Sigmoid colon (tissue), 4 donors: ENCODE results near the gene RPH3AL.

ENCODE experiments used
- POLR2A ChIP-seq, 2 donors: fragments of 450-650 bp; IDR thresholded peaks; one replicate each; pipeline ENCODE4 v1.6.1; 2016; ENCODE audit warnings: antibody characterized with exemption in 2 of 2, mild to moderate bottlenecking in 2 of 2, moderate library complexity in 2 of 2
- POLR2AphosphoS5 ChIP-seq, 4 donors: sonication (generic); formaldehyde crosslinking; IDR thresholded peaks; one replicate each; pipeline ENCODE4 v1.6.1; 2017; ENCODE audit warnings: antibody characterized with exemption in 4 of 4
- TF ChIP-seq, protein P1 (sequence below), 4 experiments: fragments of 450-650 bp in 3 of 4; fragments of 200-600 bp in 1 of 4; IDR thresholded peaks; one replicate each; pipeline ENCODE4 v1.5.1; 2016 to 2019; ENCODE audit warnings: antibody characterized with exemption in 4 of 4, mild to moderate bottlenecking in 3 of 4, moderate library complexity in 2 of 4

DNA sequence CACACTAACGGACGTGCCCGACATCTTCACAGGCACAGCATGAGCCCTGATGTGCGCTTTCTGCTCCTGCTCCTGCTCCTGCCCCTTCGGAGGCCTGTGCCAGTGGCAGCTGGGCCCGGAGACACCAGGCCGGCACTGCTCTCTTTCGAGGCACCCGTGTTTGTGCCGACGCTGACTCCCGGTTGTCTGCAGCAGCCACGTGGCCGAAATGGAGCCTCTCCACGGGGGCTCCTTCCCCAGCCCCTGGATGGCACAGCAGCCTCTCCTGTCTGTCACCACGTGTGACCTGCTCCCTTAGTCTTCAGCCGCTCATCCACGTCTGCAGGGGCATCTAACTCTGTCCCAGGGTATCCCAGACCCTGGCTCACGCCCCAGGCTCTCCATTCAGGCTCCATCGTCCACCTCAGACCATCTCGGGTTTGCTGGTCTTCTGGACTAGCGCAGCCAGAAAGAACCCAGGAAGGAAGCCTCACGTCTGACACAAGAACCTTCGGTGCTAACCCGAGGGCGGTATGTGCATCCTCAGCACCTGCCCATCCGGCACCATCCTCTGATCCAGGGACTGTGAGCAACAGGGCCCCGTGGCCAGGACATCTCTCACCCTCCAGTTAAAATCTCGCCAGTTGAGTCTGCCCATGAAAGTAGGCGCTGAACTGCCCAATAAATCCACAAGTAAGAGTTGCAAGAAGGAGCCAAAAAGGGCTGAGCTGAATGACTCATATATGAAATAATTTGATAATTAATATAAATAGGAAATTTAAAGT, 4.2 kb upstream of the RPH3AL start:
- TF ChIP-seq, protein P1, sequence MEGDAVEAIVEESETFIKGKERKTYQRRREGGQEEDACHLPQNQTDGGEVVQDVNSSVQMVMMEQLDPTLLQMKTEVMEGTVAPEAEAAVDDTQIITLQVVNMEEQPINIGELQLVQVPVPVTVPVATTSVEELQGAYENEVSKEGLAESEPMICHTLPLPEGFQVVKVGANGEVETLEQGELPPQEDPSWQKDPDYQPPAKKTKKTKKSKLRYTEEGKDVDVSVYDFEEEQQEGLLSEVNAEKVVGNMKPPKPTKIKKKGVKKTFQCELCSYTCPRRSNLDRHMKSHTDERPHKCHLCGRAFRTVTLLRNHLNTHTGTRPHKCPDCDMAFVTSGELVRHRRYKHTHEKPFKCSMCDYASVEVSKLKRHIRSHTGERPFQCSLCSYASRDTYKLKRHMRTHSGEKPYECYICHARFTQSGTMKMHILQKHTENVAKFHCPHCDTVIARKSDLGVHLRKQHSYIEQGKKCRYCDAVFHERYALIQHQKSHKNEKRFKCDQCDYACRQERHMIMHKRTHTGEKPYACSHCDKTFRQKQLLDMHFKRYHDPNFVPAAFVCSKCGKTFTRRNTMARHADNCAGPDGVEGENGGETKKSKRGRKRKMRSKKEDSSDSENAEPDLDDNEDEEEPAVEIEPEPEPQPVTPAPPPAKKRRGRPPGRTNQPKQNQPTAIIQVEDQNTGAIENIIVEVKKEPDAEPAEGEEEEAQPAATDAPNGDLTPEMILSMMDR (IDR thresholded peaks at IDR 0.05) = no peak
- TF ChIP-seq POLR2AphosphoS5 (IDR thresholded peaks at IDR 0.05) (no peak), POLR2A (IDR thresholded peaks at IDR 0.05) (no peak)
